ELR (cell line): ENCODE measurements around the gene TNFRSF14.

Experiments used
- DNase-seq: peaks from one replicate; pipeline ENCODE4 v3.0.0-alpha.2; 2015; ENCODE audit warnings: low read depth

The TNFRSF14 gene

GRCh38 chr1:2602866-2603520 lies 46.8 kb downstream of the TNFRSF14 start:
- no peak for DNase-seq

GRCh38 chr1:2603521-2604155 lies 47.5 kb downstream of the TNFRSF14 start:
- DNase-seq, result no peak

DNA sequence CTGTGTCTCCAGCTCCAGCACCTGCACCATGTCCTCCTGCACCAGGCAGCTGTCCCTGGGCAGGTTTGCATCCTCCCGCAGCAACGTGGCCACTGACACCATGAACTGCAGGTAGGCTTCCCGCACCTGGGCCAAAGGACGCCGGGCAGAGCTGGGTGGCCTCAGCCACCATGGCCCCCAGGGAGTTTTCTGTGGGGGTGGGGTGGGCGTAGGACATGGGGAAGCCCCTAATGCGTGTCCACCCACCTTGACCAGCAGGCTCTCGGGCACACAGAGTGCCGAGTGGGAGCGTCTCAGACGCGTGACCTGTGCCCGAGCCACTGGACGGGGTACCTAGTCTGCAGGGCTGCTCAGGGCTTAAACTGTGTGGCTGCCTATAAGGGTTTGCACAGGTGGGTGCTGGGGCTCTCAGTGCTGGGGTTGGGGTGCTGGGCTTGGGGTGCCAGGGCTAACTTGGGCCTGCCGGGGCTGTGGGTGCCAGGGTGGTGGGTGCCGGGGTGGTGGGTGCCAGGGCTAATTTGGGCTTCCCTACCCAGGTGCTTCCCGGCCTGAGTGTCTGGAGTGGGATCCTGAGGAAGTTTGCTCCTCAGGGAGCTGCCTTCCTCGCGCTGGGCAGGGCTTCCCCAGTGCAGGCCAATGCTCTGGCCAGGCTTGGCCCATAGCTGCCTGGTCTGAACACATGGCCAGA lies 48.1 kb downstream of the TNFRSF14 start:
- no peak for DNase-seq

DNA sequence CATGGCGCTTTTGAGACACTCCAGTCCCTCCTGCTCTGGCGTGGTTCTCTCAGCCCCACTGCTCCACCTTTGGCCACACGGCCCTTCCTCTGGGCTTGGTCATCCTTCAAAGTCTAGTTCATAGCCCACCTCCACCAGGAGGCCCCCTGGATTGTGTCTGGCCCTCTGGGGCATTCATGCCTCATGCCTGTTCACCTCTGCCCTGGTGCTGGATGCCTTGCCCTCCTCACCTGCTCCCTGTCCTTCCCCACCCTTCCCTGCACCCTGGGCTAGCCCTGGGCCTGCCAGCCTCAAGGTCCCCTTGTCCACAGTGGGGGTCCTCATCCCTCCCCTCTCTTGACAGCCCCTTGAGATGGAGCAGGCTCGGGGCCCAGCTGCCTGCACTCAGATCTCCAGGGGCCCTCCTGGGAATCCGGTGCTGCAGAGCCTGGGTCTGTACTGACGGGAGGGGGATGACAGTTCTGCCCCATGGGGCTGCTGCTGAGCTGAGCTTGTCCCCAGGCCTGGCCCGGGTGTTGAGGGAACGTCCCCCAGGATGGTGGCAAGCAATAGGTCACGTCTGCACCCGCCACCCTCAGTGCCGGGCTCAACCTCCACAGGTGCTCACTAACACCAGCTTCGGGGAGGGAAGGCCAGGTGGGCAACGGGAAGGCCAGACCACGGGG lies 48.8 kb downstream of the TNFRSF14 start:
- DNase-seq, result no peak

- DNase-seq, result no peak
Measured at GRCh38 chr1:2605509-2606395, 49.6 kb downstream of the TNFRSF14 start.

DNA sequence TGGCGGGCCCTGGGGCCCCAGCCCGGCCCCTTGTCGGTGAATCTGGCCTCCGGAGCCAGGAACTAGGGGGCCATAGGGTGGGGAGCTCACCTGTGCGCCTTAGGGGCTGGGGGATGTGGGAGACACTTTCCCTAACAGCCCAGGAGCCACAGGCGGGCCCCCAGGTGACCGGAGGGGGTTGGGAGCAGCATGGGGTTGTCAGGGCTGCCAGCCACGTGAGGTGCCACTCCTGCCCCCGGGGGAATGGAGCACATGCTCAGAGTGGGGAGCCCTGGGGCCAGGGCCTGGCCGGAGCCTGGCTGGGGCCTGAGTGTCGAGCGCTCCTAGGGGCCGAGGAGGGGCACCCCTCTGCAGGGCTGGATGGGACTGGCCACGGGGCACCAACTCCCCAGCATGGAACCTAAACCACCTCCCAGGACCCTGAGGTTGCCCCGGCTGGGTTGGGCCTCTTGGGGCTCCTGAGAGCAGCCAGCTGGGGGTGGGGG lies 50.3 kb downstream of the TNFRSF14 start:
- no peak for DNase-seq

DNA sequence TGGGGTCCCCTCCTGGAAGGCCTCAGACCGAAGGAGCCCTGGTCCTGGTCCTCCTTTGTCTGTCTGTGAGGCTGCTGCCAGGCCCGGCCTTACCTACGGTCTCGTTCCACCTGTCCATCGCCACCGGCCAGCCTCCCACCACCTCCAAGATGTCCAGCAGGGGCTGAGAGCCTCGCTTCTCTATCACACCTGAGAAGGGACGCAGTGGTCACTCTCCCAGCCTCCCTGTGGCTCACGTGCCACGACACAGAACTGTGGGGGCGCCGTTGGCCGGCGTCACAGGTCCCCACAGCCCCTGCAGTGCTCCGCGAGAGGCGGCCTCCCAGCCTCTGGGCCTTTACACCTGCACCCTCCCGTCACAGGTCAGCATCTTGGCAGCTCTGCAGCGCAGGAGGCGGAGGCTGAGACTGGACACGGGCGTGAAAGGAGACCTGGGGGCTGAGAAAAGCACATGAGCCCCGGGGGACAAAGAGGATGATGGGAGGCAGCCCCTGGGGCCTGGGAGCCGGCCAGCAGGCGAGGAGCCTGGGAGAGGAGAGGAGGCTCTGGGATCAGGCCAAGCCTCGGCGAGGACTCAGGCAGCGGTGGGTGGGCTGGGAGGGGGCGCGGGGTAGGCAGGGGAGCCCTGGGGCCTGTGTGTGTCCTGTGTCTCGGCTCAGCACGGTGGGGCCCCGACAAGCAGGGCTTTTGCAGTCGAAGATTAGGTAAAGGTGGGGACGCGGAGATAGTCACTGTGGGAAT lies 50.9 kb downstream of the TNFRSF14 start:
- no peak for DNase-seq

DNA sequence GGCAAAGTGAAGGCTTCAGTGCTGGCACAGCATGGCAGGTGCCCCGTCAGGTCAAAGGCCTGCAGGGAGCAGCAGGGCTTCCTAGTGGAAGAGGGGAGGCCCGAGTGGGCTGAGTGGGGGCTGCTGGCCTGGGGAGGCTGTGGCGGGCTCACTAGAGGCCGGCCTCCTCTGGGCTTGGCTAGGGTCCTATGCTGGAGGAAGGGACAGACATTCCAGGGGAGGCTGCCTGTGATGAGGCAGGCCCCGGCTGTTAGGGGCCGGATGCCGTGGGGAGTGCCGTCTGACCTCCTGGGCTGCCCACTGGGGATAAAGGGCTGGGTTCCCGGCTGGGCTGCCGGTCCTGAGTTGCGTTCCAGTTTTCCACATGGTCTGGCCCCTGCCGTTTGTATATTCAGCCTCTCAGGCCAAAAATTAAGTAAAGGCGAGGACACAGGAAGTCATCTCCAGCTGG lies 51.5 kb downstream of the TNFRSF14 start:
- DNase-seq, result no peak

DNA sequence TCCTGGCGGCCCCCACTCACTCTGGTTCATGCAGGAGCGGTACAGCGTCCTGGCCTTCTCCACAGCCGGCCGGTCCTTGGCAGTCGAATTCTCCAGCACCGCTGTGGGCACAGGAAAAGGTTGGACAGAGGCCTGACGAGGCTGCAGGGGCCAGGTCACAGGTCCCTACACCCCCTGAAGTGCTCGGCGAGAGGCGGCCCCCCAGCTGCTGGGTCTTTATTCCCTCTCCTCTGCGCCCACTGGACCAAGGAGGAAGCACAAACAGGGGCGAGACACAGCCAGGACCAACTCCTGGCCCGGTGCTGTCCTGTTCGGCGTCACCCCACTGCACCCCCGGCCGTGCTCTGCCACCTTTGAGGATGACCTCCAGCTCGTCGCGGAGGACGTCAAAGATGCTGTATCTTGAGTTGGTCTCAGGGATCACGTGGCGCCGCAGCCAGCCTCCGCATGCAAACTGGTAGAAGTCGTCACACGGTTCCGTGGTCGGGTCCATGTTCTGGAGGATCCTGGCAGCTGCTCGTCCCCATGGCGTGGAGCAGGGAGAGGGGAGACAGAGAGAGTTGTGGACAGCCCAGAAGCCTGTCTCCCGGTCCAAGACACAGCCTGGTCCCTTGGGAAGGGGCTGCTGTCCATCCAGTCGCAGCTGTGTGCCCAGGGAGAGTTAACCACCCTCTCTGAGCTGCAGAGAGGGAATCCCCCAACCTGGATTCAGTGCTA lies 53.3 kb downstream of the TNFRSF14 start:
- DNase-seq, result no peak

GRCh38 chr1:2610036-2610959 lies 54.1 kb downstream of the TNFRSF14 start:
- no peak for DNase-seq

- DNase-seq, result peak; percentile 21
Measured at GRCh38 chr1:2611031-2611501, 54.9 kb downstream of the TNFRSF14 start.

DNA sequence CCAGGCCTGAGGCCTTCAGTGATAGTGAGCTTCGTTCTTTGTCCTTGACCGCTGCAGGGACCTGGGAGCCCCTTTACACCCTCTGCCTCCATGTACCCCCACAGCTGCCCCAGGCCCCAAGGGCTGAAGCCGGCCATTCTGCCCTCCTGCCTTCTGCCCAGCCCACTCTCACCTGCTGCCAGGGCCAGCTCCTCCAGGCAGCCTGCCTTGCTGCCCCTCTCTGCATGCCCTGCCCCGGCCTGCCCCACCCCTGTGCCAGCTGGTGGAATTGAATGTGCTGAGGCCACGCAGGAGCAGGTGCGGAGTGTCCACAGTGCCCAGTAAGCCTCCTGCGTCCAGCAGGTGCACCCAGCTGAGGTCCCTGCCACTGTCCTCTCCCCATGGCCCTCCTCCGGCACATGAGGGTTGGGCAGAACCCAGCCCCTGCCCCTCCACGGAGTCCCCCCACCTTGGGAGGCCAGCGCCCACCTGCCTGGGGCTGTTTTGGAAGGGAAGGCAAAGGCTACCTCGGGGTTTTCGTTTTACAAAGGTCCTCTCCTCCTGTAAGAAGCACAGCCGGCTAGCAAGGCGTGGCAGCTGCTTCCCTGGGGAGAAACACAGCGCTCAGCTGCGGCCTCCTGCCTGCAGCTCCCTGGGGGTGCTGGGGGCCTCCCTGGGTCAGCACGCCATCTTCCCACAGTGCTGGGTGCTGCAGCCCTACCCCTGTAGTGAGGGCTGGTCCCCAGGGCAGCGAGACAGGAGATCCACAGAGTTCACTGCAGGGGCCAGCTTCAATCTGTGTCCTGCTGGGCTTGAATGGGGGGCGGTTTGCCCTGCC lies 55.7 kb downstream of the TNFRSF14 start:
- no peak for DNase-seq

DNA sequence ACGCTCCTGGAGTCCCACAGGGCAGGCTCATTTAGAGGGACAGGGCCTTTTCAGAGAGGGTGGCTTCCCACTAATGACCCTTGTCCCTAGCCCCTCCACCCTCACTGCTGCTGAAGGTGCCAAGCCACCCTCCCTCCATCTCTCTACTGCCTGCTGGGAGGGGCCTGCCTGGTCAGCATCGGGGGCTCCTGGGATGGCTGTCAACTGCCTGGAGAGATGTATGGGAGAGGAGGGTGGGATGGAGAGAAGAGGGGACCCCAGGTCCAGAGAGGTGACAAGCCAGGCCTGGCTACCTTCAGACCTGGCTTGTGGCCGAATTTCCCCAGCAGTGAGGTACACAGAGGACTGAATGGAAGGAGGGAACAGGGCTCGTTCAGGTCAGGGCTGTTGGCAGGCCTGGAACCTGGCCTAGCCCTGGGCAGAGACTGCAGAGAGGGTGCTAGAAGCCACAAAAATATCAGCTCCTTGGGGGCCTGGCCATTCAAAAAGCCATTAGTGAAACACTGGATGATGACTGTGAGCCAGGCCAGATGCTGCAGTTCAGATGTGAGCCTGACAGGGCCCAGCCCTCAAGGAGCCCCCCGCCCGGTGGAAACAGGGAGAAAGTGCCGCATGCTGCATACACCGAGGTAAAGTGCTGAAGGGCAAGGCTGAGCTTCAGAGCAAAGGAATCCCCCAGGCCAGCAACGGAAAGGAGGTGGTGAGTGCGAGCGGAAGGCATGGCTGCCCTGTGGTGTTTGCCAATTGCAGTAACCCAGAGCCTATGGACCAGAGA lies 56.6 kb downstream of the TNFRSF14 start:
- no peak for DNase-seq
